Activated CD4-positive, alpha-beta memory T cell treated with anti-CD3 and anti-CD28 coated beads, Interleukin-2, amount 10 ng/mL, durations not matched to agents 7 days and 5 days (primary cell): Measurements from ENCODE around the gene CPLX4. TPM values are rescaled to one million over a fixed set of nuclear protein-coding genes. Genes with fewer than 3 reads are reported as not detected.

Experiments
- CTCF ChIA-PET: fragments of 350-600 bp; sonication (Branson Sonifier 250); formaldehyde crosslinking; loops from one replicate; lab custom pipeline; 2021; ENCODE audit warnings: antibody characterized with exemption, inconsistent platforms; lab: Charles Lee
- POLR2A ChIA-PET: fragments of 350-600 bp; sonication (Branson Sonifier 250); formaldehyde crosslinking; loops from one replicate; lab custom pipeline; 2021; ENCODE audit warnings: antibody characterized with exemption; lab: Charles Lee
- DNase-seq: peaks from one replicate; pipeline ENCODE4 v3.0.0-alpha.2; 2020
- H3K27ac Mint-ChIP-seq: one replicate; pipeline ENCODE4 v1.8.0; 2021; ENCODE audit warnings: mild to moderate bottlenecking, mixed read lengths
- H3K27me3 Mint-ChIP-seq: one replicate; pipeline ENCODE4 v1.8.0; 2021; ENCODE audit warnings: mixed read lengths
- H3K36me3 Mint-ChIP-seq: one replicate; pipeline ENCODE4 v1.8.0; 2021; ENCODE audit warnings: low read depth, mixed read lengths
- H3K4me1 Mint-ChIP-seq: one replicate; pipeline ENCODE4 v1.8.0; 2021; ENCODE audit warnings: mixed read lengths
- H3K4me3 Mint-ChIP-seq: one replicate; pipeline ENCODE4 v1.8.0; 2021; ENCODE audit warnings: mild to moderate bottlenecking, mixed read lengths
- H3K9me3 Mint-ChIP-seq: one replicate; pipeline ENCODE4 v1.8.0; 2021; ENCODE audit warnings: mixed read lengths
- total RNA-seq, 2 experiments: library from RNA; stranded (reverse); gene quantifications; one replicate each; pipeline ENCODE4 v1.2.3, GENCODE V29; 2021

CPLX4 gene
- total RNA-seq, 2 experiments from 2014 or later: not detected

DNA sequence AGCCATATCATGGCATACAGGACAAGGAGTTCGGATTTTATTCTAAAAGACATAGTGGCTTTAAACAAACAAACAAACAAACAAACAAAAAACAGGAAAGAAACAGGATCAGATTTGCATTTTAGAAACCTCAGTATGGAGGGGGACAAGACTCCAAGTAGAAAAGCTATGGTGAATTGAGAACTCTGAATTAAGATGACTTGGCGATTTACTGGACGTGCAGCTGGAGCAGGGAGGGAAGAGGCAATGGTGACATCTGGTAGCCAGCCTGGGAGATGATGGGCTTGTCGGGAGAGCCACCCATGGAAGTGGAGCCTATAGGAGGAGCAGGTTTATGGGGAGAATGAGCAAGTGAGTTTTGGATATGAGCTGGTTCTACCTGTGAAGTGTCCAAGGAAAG, 13.2 kb downstream of the CPLX4 start:
- no peak overlapping the region for H3K4me3 Mint-ChIP-seq
- H3K27ac Mint-ChIP-seq: no peak overlapping the region
- ChIA-PET POLR2A (no interaction called here), CTCF (interaction anchor here (2.1 kb wide), 1 partner anchor 97 kb away, joined by 8 read pairs; no protein-coding TSS in a partner anchor)
- no peak for DNase-seq
- H3K36me3 Mint-ChIP-seq: no peaks in the 10 kb centered on the region
- peaks cover 12% of the 10 kb centered on the region for H3K4me1 Mint-ChIP-seq
- no peaks in the 10 kb centered on the region for H3K9me3 Mint-ChIP-seq
- peaks cover 48% of the 10 kb centered on the region for H3K27me3 Mint-ChIP-seq

DNA sequence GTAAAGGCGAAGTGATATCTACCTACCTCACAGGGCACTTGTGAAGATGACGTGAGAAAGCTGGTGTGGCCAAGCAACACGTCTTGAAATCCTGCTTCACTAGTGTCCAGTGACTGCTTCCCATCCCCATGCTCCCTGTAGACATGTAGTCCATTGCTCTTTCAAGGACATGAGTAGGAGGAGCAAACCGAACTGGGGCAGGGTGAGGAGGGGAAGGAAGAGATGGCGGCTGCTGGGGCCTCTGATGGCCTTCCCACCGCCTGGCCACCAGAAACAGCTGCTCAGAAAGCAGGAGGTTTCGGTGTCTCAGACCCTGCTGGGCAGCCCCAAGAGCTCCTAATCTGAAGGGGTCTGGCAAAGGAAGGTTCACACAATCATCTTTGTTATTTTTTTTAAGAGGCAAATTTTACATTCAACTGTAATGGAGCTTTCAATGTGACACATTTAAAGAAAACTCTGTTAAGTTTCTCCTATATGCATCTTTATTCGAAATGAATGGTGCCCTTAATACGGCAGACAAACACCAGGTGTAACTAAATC, 14.7 kb downstream of the CPLX4 start:
- H3K36me3 Mint-ChIP-seq: no peaks in the 10 kb centered on the region

DNA sequence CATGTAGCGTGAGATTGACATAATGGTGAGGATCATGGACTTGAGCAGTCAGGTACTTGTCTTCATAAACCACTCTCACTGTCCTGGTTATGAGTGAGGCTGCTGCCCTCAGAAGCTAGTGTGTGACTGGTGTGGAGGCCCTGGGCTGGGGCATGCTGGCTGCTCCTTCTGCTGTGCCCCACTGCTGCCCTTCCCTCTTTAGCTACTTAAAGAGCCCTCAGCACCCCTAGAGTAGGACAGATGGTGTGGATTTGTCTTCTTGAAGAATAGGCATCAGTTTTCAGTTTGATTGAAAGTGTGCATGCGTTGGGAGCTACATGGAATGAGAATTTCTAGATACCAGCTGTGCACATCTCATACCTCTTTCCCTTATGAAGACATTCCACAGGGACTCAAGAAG, 15.4 kb downstream of the CPLX4 start:
- ChIA-PET POLR2A (no interaction called here), CTCF (interaction anchor here (1.0 to 1.2 kb wide), 2 partner anchors 10 to 100 kb away, joined by 3 to 7 read pairs; no protein-coding TSS in a partner anchor)
- Mint-ChIP-seq H3K9me3 (no peaks in the 10 kb centered on the region), H3K27me3 (peaks cover 43% of the 10 kb centered on the region), H3K4me3 (no peak overlapping the region), H3K36me3 (no peaks in the 10 kb centered on the region), H3K4me1 (peaks cover 9% of the 10 kb centered on the region), H3K27ac (no peak overlapping the region)
- no peak for DNase-seq

More for the DNA sequence above, 14.7 kb downstream of the CPLX4 start:
- Mint-ChIP-seq H3K27ac (no peak overlapping the region), H3K4me3 (no peak overlapping the region), H3K27me3 (peaks cover 42% of the 10 kb centered on the region), H3K4me1 (peaks cover 12% of the 10 kb centered on the region), H3K9me3 (no peaks in the 10 kb centered on the region)
- CTCF ChIA-PET: interaction anchor here (0.9 kb wide), 1 partner anchor 98 kb away, joined by 4 read pairs; no protein-coding TSS in a partner anchor
- POLR2A ChIA-PET: no interaction called here
- no peak for DNase-seq

DNA sequence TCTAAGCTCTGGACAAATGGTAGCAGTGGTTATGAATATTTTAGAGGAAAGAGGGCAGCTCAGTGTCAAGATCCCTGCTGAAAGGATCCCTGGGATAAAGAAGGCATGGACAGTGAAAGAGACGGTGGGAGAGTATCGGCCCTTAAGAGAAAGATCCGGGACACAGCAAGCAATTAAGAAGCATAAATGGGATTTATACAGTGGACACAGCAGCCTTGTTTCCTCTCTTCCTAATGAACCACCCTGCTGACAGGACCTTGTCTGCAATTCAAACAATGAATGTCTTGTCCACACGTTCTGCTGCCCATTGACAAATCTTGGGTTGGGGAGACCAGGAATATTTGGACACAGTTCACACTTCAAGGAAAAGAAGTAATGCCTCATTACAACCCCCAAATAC, 16.5 kb downstream of the CPLX4 start:
- H3K4me1 Mint-ChIP-seq: peaks cover 9% of the 10 kb centered on the region
- no peak overlapping the region for H3K27ac Mint-ChIP-seq
- H3K9me3 Mint-ChIP-seq: no peaks in the 10 kb centered on the region
- H3K27me3 Mint-ChIP-seq: peaks cover 43% of the 10 kb centered on the region
- CTCF ChIA-PET: interaction anchor here (1.0 to 1.2 kb wide), 2 partner anchors 9 to 101 kb away, joined by 3 to 7 read pairs; no protein-coding TSS in a partner anchor
- no peak for DNase-seq
- no peak overlapping the region for H3K4me3 Mint-ChIP-seq
- POLR2A ChIA-PET: no interaction called here
- H3K36me3 Mint-ChIP-seq: no peaks in the 10 kb centered on the region

DNA sequence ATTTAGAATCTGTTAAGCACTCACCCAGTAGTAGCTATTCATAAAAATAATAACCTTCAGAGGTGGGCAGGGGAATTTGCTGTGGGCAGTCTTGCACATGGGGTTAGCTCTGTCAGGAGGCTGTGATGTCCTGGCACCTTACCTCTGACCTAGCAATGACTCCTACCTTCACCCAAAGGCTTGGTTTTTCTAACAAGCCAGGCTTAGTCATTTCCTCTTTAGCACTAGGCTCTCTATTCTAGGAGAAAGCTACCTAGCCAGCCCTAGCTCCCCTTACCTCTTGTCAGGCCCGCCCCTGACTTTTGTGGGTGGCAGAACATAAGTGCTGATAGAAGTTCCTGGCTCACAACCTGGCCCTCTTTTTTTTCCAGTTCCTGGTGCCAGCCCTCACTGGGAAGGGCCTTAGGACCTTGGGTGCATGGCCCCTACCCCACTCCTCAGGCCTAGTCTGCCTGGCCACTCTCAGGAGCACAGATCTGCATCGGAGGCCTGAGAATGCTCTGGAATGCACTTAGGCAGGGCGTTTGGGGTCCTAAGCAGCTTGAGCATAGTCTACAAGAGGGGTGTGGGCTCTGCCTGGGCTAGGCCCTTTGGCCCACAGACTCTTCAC, 17.7 kb downstream of the CPLX4 start:
- no peak for DNase-seq
- H3K9me3 Mint-ChIP-seq: no peaks in the 10 kb centered on the region
- H3K36me3 Mint-ChIP-seq: no peaks in the 10 kb centered on the region
- no peak overlapping the region for H3K4me3 Mint-ChIP-seq
- H3K4me1 Mint-ChIP-seq: peaks cover 9% of the 10 kb centered on the region
- ChIA-PET CTCF (interaction anchor here (1.1 to 1.5 kb wide), 4 partner anchors 8 to 102 kb away, joined by 4 to 9 read pairs (median 6); no protein-coding TSS in a partner anchor), POLR2A (no interaction called here)
- no peak overlapping the region for H3K27ac Mint-ChIP-seq
- H3K27me3 Mint-ChIP-seq: peaks cover 44% of the 10 kb centered on the region

DNA sequence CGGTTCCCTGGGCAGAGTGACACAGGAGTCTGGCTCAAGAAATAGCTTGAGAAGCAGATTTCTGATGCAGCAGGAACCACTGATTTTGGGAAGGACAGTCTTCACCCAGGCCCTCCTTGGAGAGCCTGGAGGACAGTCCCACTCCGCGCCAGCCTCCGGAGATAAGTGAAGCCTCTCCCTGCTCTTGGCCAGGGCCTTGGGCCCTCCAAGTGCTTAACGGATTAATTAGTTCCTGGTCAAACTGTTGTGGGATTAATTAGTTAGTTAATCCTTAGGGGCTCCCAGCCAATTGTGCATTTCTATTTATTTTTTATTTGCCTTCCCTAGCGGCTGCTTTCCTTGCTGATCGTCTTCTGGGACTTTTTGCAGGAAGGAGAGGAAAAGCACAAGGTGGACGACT, 19.6 kb downstream of the CPLX4 start:
- Mint-ChIP-seq H3K9me3 (no peaks in the 10 kb centered on the region), H3K27me3 (peaks cover 42% of the 10 kb centered on the region), H3K27ac (no peak overlapping the region), H3K36me3 (no peaks in the 10 kb centered on the region), H3K4me1 (peaks cover 9% of the 10 kb centered on the region), H3K4me3 (no peak overlapping the region)
- no peak for DNase-seq
- ChIA-PET POLR2A (no interaction called here), CTCF (interaction anchor here (1.8 kb wide), 1 partner anchor 104 kb away, joined by 7 read pairs; no protein-coding TSS in a partner anchor)

DNA sequence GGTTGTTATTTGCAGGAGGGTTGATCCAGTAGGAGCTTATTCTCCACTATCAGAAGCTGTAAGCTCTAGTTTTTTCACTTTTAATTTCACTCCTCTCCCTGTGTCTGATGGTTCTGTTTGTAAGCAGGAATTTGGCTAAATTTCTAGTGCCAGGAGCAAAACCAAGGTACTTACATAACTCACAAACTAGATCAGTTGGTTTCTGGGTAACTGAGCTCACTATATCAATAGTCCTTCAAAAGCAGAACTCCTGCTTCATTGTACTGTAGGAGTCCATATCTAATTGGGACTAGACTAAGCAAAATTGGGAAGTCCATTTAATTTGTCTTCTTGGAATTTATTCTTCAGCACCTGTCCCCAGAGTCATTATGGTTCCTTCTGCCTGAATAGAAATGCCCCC, 25.1 kb downstream of the CPLX4 start:
- Mint-ChIP-seq H3K27me3 (peaks cover 53% of the 10 kb centered on the region), H3K4me3 (no peak overlapping the region), H3K27ac (no peak overlapping the region), H3K4me1 (no peaks in the 10 kb centered on the region), H3K9me3 (no peaks in the 10 kb centered on the region), H3K36me3 (no peaks in the 10 kb centered on the region)
- CTCF ChIA-PET: interaction anchor here (0.7 to 1.5 kb wide), 3 partner anchors 9 to 17 kb away, joined by 3 to 6 read pairs (median 3); no protein-coding TSS in a partner anchor
- no peak for DNase-seq
- POLR2A ChIA-PET: no interaction called here

DNA sequence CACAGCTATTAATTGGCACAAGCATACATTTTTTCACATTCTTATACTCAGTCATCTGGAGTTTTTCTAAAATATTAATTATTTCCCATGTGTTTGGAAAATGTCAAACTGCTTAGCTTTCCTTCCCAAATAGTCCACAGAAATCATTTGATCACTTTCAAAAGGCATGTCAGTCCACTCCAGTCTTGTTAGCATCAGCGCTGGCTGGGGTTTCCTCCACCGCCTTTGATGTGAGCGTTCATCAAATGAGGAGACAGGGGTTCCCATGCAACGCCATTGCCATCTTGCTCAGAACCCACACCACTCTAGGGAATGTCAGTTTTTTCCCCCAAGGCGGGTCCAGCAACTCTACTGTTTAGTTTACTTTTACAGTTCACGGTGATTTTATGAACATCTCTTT, 32.1 kb downstream of the CPLX4 start:
- Mint-ChIP-seq H3K36me3 (no peaks in the 10 kb centered on the region), H3K4me1 (no peaks in the 10 kb centered on the region), H3K4me3 (no peak overlapping the region), H3K27me3 (peaks cover 58% of the 10 kb centered on the region), H3K27ac (no peak overlapping the region), H3K9me3 (no peaks in the 10 kb centered on the region)
- POLR2A ChIA-PET: no interaction called here
- no peak for DNase-seq
- CTCF ChIA-PET: interaction anchor here (0.5 to 1.0 kb wide), 3 partner anchors 14 to 161 kb away, joined by 4 to 7 read pairs (median 5); no protein-coding TSS in a partner anchor

DNA sequence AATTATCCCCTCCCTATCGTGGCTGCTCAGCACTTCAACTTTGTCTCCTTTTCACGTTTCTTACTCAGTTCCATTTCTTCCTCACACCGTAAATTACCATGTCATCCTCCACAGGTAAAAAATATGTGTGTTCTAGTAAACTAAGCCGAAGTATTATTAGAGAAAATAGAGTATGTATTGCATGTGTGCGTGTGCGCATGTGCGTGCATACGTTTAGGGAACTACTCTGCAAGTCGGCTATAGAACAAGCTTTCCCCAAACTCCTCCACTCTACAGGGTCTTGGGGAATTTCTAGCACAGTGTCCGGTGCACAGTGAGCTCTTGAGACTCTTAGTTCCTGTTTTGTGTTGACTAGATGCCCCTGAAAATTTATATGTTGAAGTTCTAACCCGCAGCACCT, 36.1 kb downstream of the CPLX4 start:
- no peak for DNase-seq
- ChIA-PET CTCF (no interaction called here), POLR2A (no interaction called here)
- peaks cover 68% of the 10 kb centered on the region for H3K27me3 Mint-ChIP-seq
- H3K4me3 Mint-ChIP-seq: no peak overlapping the region
- no peaks in the 10 kb centered on the region for H3K36me3 Mint-ChIP-seq
- no peaks in the 10 kb centered on the region for H3K9me3 Mint-ChIP-seq
- H3K27ac Mint-ChIP-seq: no peak overlapping the region
- H3K4me1 Mint-ChIP-seq: no peaks in the 10 kb centered on the region

DNA sequence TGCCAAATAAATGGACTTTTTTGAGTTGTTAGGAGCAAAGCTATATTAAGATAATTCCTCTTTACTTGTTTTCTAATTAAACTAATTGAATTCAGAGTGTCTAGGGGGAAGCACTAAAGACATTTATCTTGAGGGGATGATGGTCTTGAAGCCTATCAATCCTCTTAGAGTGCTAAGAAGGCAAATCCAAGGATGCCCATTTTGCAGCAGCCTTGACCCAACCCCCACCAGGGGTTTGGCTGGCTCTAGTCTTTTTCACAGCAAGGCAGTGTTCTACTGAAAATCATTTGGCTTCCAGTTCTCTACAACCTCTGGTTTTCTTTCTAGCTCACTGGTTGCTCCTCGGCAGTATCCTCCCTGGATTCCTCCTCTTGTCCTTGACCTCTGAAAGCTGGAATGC, 38.7 kb downstream of the CPLX4 start:
- Mint-ChIP-seq H3K4me1 (no peaks in the 10 kb centered on the region), H3K27ac (no peak overlapping the region), H3K27me3 (peaks cover 67% of the 10 kb centered on the region), H3K9me3 (no peaks in the 10 kb centered on the region), H3K36me3 (no peaks in the 10 kb centered on the region), H3K4me3 (no peak overlapping the region)
- CTCF ChIA-PET: interaction anchor here (1.3 kb wide), 1 partner anchor 11 kb away, joined by 3 read pairs; no protein-coding TSS in a partner anchor
- DNase-seq: no peak
- POLR2A ChIA-PET: no interaction called here

DNA sequence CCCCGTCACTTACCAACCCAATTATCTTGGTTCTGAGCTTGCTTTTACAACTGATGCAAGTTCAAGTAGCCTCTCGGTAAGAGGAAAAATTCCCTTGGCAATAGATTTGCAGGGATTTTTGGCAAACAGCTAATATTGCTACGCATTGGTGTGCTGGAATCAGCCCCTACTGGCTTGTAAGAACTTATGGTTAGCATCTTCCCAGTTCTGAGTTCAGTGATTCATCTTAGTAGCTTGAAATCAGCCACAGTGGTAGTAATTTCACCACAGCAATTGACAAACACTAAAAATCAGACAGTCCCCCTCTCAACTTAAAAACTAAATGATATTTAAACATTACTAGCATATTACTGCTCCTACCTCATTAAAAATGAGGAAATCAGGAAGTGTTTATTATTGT, 39.3 kb downstream of the CPLX4 start:
- ChIA-PET CTCF (no interaction called here), POLR2A (no interaction called here)
- Mint-ChIP-seq H3K4me3 (no peak overlapping the region), H3K27me3 (peaks cover 69% of the 10 kb centered on the region), H3K4me1 (peaks cover under 1% of the 10 kb centered on the region), H3K9me3 (no peaks in the 10 kb centered on the region), H3K27ac (no peak overlapping the region), H3K36me3 (no peaks in the 10 kb centered on the region)
- DNase-seq: no peak

DNA sequence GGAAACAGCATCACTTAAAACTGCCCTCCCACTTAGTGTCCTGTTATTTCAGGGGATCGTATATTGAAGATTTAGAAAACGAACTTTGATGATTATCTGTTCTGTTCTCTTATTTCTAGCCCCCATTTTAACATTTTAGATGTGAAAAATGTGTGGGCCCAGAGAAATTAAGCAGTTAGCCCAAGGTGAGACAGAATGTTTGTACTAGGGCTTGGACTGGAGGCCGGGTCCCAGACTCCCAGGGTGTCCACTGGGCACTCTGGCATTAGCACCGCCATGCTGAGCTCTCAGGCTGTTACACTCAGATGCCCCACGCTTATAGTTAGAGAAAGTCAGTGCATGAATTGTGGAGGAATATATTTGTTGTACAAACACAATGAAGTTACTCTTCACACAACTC, 39.7 kb downstream of the CPLX4 start:
- no peak for DNase-seq
- POLR2A ChIA-PET: no interaction called here
- no peak overlapping the region for H3K4me3 Mint-ChIP-seq
- H3K36me3 Mint-ChIP-seq: no peaks in the 10 kb centered on the region
- H3K9me3 Mint-ChIP-seq: no peaks in the 10 kb centered on the region
- peaks cover 3% of the 10 kb centered on the region for H3K4me1 Mint-ChIP-seq
- no peak overlapping the region for H3K27ac Mint-ChIP-seq
- CTCF ChIA-PET: no interaction called here
- H3K27me3 Mint-ChIP-seq: peaks cover 71% of the 10 kb centered on the region

DNA sequence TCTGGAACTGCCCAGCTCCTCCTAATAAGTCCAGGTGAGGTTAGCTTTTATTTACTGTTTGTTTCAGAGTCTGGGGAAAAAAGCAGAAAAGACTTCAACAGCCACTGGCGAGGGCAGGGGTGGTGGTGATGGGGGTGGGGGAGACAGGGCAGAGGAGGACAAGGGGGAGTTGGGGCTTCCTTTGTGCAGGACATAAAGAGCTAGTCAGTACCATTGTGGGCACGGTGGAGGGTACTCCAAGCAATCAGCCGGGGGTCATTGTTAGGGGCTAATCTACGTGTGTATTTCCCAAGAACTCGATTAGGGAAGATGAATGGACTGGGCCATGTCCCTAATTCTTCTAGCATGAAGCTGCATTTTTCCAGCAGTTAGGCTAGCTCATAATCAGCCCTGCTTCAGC, 42.4 kb downstream of the CPLX4 start:
- Mint-ChIP-seq H3K4me1 (peaks cover 10% of the 10 kb centered on the region), H3K27ac (no peak overlapping the region), H3K4me3 (no peak overlapping the region), H3K9me3 (no peaks in the 10 kb centered on the region), H3K27me3 (peaks cover 70% of the 10 kb centered on the region), H3K36me3 (no peaks in the 10 kb centered on the region)
- DNase-seq: no peak
- ChIA-PET POLR2A (no interaction called here), CTCF (interaction anchor here (1.2 to 1.9 kb wide), 3 partner anchors 25 to 80 kb away, joined by 3 to 4 read pairs (median 4); no protein-coding TSS in a partner anchor)
